Left forelimb (tissue), 1 donor: ENCODE results near the gene MGME1.
"Not testable (repeated sequence)": the region's sequence is repeated elsewhere in the genome, so short reads cannot be mapped to it uniquely, and the experiment has no call there.

ENCODE experiments used
- DNase-seq: peaks from one replicate; pipeline ENCODE4 v3.0.0-alpha.2; 2018; ENCODE audit warnings: low spot score

The MGME1 gene

GRCh38 chr20:17960400-17960885 is 8.4 kb upstream of the MGME1 start:
- DNase-seq: not testable (repeated sequence)

- no peak for DNase-seq
Measured at GRCh38 chr20:17960927-17961586, 7.8 kb upstream of the MGME1 start.

DNA sequence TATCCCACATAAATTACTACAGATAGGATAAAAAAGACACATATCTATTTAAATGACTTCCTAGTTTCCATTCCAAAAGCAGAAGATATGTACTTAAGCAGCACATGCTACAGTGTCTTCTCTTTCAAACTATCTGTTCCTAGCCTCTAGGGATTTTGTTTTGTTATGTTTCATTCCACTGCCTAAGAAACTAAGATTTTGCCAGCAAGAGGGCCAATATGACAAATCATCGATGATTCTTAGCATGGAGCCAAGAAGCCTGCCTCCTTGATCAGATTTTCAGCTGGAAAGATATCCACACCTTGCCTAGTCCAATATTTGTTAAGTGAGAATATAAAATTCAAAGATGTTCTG is 7.3 kb upstream of the MGME1 start:
- no peak for DNase-seq

- no peak for DNase-seq
Measured at GRCh38 chr20:17963114-17963897, 5.5 kb upstream of the MGME1 start.

GRCh38 chr20:17964073-17964472 is 4.7 kb upstream of the MGME1 start:
- no peak for DNase-seq

DNA sequence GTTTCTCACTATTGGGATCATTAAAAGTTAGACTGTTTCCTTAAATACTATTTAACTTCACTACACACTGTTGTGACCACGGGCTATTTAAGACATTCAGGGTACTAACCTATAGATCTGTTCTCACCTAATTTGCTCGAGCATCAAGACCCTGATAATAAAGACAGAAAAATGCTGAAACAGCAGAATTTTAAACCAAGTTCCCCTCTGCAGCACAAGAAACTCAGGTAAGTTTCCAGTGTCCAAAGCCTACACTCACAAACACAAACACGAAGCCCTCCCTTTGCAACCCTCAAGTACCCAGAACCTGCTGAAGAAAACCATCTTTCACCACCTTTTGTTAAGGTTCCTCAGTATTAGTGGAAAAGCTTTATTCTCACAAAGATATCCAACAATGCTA is 4.2 kb upstream of the MGME1 start:
- DNase-seq: no peak

GRCh38 chr20:17965042-17965697 is 3.6 kb upstream of the MGME1 start:
- no peak for DNase-seq

DNA sequence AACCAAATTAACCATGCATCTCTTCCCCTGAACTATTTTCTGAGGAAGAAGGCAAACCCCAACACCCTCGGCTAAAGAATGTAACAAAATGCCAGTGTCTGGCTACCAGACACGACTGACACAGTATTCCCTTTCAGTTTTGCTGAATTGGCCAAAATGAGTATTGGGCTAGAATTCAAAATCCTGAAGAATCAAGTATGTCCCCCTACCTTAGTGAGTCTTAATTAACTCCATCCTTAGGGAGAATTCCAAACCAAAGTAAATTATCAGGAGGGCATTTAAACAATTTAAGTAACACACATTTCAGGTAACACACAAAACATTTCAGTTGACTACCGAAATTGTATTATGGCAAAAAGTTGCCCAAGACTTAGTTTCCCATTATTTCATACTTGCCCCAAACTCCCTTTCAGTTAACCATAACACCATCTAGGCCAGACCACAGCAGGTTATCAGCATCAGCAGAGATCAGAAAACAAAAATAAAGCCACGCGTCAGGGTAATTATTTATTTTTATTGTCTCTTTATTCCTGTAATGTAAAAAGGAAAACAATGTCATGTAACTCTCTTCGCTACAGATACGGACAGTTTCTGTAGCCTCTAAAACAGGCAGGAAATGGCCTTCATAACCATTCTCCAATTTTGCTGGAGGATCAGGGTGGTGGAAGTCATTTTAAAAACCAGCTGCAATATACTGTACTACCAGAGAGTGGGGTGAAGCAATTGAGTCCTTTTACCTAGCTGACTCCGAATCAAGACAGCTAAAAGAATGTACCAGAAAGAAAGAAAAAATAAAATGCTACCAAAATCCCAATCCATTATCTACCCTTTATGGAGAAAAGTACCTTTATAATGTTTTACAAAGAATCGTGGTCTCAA is 2.1 kb upstream of the MGME1 start:
- DNase-seq: no peak

DNA sequence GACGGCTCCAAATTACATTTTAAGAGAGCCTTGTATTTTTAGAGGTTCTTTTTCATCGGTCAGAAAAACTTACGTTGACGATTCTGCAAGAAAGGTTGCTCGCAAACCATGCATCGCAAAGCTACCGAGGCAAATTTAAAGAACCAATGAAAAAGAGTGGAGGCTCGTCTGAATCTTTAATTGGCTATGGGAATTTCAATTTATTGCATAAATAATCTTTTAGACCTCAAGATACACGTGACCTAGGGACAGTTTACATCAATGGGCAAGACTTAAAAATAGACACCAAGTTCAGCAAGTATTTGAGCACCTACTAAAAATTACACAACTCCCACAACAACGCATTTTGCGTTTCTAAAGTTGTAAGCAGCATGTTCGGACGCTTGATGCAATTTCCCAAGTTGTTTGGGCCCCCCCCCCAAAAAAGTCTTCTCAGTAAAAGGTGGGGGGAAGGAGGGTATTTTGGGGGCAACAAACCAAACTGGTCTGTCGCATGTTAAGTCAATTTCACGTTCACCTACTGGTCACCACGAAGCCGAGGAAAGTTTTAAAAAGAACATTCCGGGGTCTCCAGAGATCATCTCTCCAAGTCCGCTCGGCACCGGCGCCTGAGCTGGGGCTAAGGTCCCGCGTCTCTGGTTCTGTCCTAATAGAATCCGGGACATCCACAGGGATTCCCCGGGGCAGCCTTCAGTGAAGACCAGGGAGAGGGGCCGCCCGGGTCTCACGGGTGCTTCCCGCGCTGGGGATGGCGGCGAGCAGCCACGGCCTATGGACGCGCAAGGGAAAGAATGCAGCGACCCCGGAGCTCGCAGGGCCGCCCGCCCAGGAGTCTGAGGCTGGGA is 1.1 kb upstream of the MGME1 start:
- DNase-seq: no peak

DNA sequence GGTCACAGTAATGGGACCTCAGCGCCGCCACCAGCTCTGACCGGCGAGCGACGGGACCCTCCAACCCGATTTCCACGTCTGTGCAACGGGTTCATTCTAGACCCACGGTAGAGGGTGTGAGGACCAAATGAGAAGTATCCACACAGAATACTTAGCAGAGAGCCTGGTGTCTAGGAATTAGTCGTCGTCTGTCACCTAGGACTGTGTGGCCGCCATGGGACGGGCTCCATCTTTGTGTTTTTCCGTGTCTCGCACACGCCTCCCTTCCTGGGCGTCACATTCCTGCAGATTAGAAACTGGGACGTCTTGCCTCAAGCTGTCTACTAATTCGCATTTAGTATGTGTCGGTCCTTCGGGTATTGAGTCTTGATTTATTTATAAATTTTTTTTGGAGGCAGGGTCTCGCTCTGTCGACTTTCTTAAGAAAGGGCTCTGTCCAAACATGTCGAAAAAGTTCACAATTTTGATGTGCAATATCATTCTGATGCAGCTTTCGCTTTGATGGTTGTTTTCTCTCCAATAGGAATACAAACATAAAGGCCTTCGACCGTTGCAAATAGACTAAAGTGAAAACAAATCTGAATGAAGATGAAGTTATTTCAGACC is 563 bp downstream of the MGME1 start:
- no peak for DNase-seq

GRCh38 chr20:17969884-17970409 is 1.1 kb downstream of the MGME1 start:
- DNase-seq: no peak

- no peak for DNase-seq
Measured at GRCh38 chr20:17971300-17972013, 2.6 kb downstream of the MGME1 start.

- DNase-seq: no peak
Measured at GRCh38 chr20:17972121-17972520, 3.3 kb downstream of the MGME1 start.

- no peak for DNase-seq
Measured at GRCh38 chr20:17976305-17976704, 7.5 kb downstream of the MGME1 start.

DNA sequence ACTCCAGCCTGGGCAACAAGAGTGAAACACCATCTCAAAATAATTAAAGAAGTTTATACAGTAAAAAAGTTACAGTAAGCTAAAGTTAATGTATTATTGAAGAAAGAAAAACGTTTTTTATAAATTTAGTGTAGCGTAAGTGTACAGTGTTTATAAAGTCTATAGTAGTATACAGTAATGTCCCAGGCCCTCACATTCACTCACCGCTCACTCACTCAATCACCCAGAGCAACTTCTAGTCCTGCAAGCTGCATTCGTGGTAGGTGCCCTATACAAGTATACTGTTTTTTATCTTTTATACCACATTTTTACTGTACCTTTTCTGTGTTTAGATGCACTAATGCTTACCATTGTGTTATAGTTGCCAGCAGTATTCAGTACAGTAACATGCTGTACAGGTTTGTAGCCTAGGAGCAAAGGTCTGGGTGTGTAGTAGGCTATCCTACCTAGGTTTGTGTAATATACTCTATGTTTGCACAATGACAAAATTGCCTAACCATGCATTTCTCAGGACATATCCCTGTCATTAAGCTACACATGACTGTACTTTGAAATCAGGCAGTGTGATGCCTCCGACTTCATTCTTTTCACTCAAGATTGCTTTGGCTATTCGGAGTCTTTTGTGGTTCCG is 16.7 kb downstream of the MGME1 start:
- DNase-seq: no peak

- no peak for DNase-seq
Measured at GRCh38 chr20:17987988-17988387, 19.2 kb downstream of the MGME1 start.

GRCh38 chr20:17990278-17990972 is 21.6 kb downstream of the MGME1 start:
- DNase-seq: no peak

DNA sequence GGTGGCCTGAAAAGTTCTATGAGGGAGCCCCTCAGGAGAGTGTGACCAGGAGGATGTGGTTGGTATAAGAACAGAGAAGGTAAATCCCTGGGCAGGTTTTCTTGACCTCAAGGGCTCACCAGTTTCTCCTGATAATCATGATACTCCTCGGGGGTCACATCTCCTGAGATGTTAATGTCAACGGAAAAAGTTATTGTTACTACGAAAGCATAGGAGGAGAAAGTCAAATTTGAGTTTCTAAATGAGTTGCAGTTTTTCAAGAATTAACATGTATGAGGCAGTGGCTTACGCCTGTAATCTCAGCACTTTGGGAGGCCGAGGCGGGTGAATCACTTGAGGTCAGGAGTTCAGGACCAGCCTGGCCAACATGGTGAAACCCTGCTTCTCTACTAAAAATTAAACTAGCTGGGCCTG is 23.4 kb downstream of the MGME1 start:
- DNase-seq: no peak
